ENCODE measurements around the gene HNRNPL.
A peak's percentile ranks its signal among the peaks of the same experiment; 100 is the strongest.

GRCh38 chr19:38849860-38850435, at the start of gene HNRNPL:
- TF ChIP-seq CTCF (conservative IDR thresholded peaks at IDR 0.05; ENCODE audit: low read length), result peak; percentile 28; the same call in 1 of the 2 replicates
- no peak for TF ChIP-seq EZH2phosphoT487 (IDR thresholded peaks at IDR 0.05; ENCODE audit: borderline replicate concordance)

Measured in Loucy (cell line).